Stimulated activated effector memory CD8-positive, alpha-beta T cell treated with anti-CD3 and anti-CD28 coated beads, Interleukin-12 subunit alpha, Interleukin-12 subunit beta, amount 100 ng/mL, for 72 hours (primary cell): ENCODE results near the gene OR1M1.
"Not testable (repeated sequence)": the region's sequence is repeated elsewhere in the genome, so short reads cannot be mapped to it uniquely, and the experiment has no call there.

ENCODE experiments used
- ATAC-seq: fragments of 150-1000 bp; cut with Tn5 transposase; 2 replicates; pipeline ENCODE4 v1.10.0; 2021
- DNase-seq, 2 donors: peaks; one replicate each; pipeline ENCODE4 v3.0.0; 2021 to 2022; ENCODE audit warnings: low spot score in 2 of 2
- H3K27ac Mint-ChIP-seq: one replicate; pipeline ENCODE4 v1.8.0; 2022; ENCODE audit warnings: mild to moderate bottlenecking, mixed read lengths
- H3K36me3 Mint-ChIP-seq: one replicate; pipeline ENCODE4 v1.8.0; 2022; ENCODE audit warnings: mild to moderate bottlenecking, mixed read lengths
- H3K4me1 Mint-ChIP-seq: one replicate; pipeline ENCODE4 v1.8.0; 2022; ENCODE audit warnings: mixed read lengths
- H3K4me3 Mint-ChIP-seq: one replicate; pipeline ENCODE4 v1.8.0; 2022; ENCODE audit warnings: mild to moderate bottlenecking, mixed read lengths
- H3K9me3 Mint-ChIP-seq: one replicate; pipeline ENCODE4 v1.8.0; 2022; ENCODE audit warnings: mixed read lengths

The OR1M1 gene

DNA sequence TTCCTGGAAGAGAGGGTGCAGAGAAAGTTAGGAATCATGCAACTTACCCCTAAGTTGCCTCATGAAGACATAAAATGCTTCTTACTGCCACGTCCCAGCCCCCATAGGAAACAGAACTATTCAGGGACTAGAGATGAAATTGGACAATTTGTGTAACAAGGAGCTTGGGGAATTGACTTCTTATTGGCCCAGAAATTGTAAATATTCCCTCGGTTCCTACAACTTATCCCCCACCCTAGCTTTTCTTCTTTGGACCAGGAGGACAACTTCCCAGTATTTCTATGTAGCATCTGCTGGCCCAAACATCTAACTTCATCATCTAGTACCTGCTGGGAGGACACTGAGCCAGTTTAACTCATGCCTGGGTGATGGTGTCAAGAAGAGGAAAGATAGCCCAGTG is at the start of gene OR1M1:
Gene OR1M1, plus strand, starts transcription at position 301 of the 400 bp plus-strand sequence. CDS start 6,184 bp downstream, outside the sequence.
- Mint-ChIP-seq H3K27ac (no peak within 1 kb of the TSS), H3K4me1 (no peaks in the 10 kb centered on the region), H3K36me3 (no peaks in the 10 kb centered on the region), H3K4me3 (no peak within 1 kb of the TSS), H3K9me3 (no peaks in the 10 kb centered on the region)
- DNase-seq (no peak), ATAC-seq (no peak)

DNA sequence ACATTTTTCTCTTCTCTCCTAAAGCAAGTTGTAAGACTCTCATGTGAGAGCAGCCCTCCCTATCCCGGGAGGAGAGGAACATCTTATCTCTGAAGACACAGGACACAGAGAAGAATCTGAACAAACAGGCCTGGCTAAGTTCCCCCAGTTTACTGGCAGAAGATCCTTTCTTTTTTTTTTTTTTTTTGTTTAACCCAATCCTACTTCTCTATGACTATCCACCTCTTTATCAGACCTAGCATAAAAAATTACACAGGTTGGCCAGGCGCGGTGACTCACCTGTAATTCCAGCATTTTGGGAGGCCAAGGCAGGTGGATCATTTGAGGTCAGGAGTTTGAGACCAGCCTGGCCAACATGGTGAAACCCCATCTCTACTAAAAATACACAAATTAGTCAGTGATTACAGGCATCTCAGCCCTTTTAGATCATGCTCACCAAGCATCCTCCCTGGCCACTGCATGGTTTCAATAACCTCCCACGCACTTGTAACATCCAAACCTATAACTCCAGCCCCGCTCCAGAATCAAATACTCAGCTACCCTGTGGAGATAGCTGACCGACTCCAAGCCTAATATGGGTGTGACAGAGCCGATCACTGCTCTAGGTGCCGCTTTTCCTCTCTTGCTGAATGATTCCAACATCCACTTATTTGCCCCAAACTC is 49.3 kb upstream of the OR1M1 start:
- Mint-ChIP-seq H3K36me3 (no peaks in the 10 kb centered on the region), H3K4me3 (no peak overlapping the region)

GRCh38 chr19:9039728-9040127 is 47.1 kb upstream of the OR1M1 start:
- no peaks in the 10 kb centered on the region for H3K9me3 Mint-ChIP-seq
- ATAC-seq = no peak
- DNase-seq = no peak
- H3K36me3 Mint-ChIP-seq = no peaks in the 10 kb centered on the region
- H3K4me3 Mint-ChIP-seq = no peak overlapping the region
- H3K4me1 Mint-ChIP-seq = no peaks in the 10 kb centered on the region
- H3K27ac Mint-ChIP-seq = no peak overlapping the region

More for the DNA sequence above, 49.3 kb upstream of the OR1M1 start:
- no peak for DNase-seq
- Mint-ChIP-seq H3K4me1 (no peaks in the 10 kb centered on the region), H3K27ac (no peak overlapping the region), H3K9me3 (no peaks in the 10 kb centered on the region)
- no peak for ATAC-seq

DNA sequence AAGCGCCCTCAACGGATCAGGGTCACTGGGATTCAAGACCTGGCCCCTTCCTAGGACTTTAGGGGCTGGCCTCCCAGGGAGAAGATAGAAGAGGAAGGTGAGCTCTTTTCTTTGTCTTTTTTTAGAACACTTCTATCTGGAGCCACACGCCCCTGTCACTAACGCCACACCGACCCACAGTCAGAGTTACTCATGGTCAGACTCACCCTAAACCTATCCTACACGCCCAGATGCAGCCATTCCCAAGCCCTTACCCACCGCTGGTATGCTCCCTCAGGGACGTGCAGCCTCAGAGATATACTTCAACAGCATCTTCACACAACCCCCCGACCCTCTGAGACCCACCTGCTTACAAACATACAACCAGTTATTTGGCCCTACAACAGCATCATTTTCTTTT is 46.7 kb upstream of the OR1M1 start:
- Mint-ChIP-seq H3K9me3 (no peaks in the 10 kb centered on the region), H3K4me3 (no peak overlapping the region), H3K36me3 (no peaks in the 10 kb centered on the region), H3K4me1 (no peaks in the 10 kb centered on the region), H3K27ac (no peak overlapping the region)
- DNase-seq (no peak), ATAC-seq (no peak)

DNA sequence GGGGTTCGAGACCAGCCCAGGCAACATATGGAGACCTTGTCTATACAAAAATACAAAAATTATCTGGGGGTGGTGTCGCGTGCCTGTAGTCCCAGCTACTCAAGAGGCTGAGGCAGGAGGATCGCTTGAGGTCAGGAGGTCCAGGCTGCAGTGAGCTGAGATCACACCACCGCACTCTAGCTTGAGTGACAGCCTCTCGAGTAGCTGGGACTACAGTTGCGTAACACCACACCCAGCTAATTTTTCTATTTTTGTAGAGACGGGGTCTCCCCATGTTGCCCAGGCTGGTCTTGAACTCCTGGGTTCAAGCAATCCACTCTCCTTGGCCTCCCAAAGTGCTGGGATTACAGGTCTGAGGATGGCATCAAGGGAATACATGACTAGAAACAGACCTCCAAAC is 45.8 kb upstream of the OR1M1 start:
- no peaks in the 10 kb centered on the region for H3K9me3 Mint-ChIP-seq
- H3K36me3 Mint-ChIP-seq = no peaks in the 10 kb centered on the region
- ATAC-seq (no peak), DNase-seq (no peak)
- H3K27ac Mint-ChIP-seq = no peak overlapping the region
- H3K4me1 Mint-ChIP-seq = no peaks in the 10 kb centered on the region
- no peak overlapping the region for H3K4me3 Mint-ChIP-seq

- no peaks in the 10 kb centered on the region for H3K4me1 Mint-ChIP-seq
- no peaks in the 10 kb centered on the region for H3K9me3 Mint-ChIP-seq
- H3K4me3 Mint-ChIP-seq = no peak overlapping the region
- no peak for ATAC-seq
- no peak for DNase-seq
- H3K27ac Mint-ChIP-seq = no peak overlapping the region
- no peaks in the 10 kb centered on the region for H3K36me3 Mint-ChIP-seq
Observed at GRCh38 chr19:9043524-9043923, 43.3 kb upstream of the OR1M1 start.

DNA sequence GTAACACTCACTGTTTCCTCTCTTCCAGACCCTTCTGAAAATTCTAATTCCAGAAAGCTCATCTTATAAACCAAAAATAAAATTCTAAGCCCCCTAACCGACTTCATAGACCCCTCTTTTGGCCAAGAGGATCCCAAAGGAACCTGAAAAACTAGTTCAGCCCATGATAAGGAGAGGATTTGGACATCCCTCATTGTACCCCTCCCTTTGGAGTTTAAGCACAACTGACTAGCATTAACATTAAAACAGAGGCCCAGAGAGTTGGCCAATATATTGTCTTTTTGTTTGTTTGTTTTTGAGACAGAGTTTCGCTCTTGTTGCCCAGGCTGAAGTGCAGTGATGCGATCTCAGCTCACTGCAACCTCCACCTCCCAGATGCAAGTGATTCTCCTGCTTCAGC is 42.4 kb upstream of the OR1M1 start:
- no peak overlapping the region for H3K4me3 Mint-ChIP-seq
- no peak overlapping the region for H3K27ac Mint-ChIP-seq
- no peaks in the 10 kb centered on the region for H3K36me3 Mint-ChIP-seq
- ATAC-seq (no peak), DNase-seq (no peak)
- H3K4me1 Mint-ChIP-seq = no peaks in the 10 kb centered on the region
- H3K9me3 Mint-ChIP-seq = no peaks in the 10 kb centered on the region

GRCh38 chr19:9046694-9047093 is 40.2 kb upstream of the OR1M1 start:
- Mint-ChIP-seq H3K9me3 (no peaks in the 10 kb centered on the region), H3K4me3 (no peak overlapping the region), H3K36me3 (no peaks in the 10 kb centered on the region), H3K4me1 (no peaks in the 10 kb centered on the region), H3K27ac (no peak overlapping the region)
- no peak for DNase-seq
- no peak for ATAC-seq

GRCh38 chr19:9052894-9053293 is 34.0 kb upstream of the OR1M1 start:
- Mint-ChIP-seq H3K4me3 (no peak overlapping the region), H3K36me3 (no peaks in the 10 kb centered on the region), H3K9me3 (no peaks in the 10 kb centered on the region), H3K27ac (no peak overlapping the region), H3K4me1 (no peaks in the 10 kb centered on the region)
- ATAC-seq (no peak), DNase-seq (no peak)

DNA sequence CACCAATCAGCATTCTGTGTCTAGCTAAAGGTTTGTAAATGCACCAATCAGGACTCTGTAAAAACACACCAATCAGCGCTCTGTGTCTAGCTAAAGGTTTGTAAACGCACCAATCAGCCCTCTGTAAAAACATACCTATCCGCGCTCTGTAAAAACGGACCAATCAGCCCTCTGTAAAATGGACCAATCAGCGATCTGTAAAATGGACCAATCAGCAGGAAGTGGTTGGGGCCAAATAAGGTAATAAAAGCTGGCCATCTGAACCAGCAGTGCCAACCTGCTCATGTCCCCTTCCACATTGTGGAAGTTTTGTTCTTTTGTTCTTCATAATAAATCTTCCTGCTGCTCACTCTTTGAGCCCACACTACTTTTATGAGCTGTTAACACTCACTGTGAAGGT is 33.2 kb upstream of the OR1M1 start:
- H3K36me3 Mint-ChIP-seq, H3K27ac Mint-ChIP-seq, DNase-seq, H3K4me1 Mint-ChIP-seq, H3K4me3 Mint-ChIP-seq, H3K9me3 Mint-ChIP-seq, ATAC-seq: not testable (repeated sequence)

GRCh38 chr19:9054207-9054606 is 32.7 kb upstream of the OR1M1 start:
- Mint-ChIP-seq H3K4me3 (no peak overlapping the region), H3K36me3 (no peaks in the 10 kb centered on the region), H3K9me3 (no peaks in the 10 kb centered on the region), H3K4me1 (no peaks in the 10 kb centered on the region), H3K27ac (no peak overlapping the region)
- DNase-seq = no peak
- no peak for ATAC-seq

DNA sequence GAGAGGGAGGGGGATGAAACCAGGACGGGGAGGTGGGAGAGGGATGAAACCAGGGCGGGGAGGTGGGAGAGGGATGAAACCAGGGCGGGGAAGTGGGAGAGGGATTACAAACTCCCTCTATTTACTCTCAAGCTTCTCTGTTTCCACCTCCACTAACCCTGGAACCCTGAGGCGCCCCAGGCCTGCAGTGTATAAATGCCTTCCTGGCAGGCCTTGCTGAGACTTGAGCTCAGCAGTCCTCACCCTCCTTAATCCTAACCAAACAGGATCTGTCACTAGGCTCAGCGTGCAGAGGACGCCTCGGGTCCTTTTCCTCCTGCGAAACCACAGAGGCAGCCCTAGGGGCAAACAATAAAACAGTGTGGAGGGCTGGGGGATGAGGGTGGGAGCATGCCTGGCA is 32.1 kb upstream of the OR1M1 start:
- ATAC-seq (no peak), DNase-seq (no peak)
- H3K9me3 Mint-ChIP-seq = no peaks in the 10 kb centered on the region
- no peaks in the 10 kb centered on the region for H3K36me3 Mint-ChIP-seq
- H3K4me1 Mint-ChIP-seq = no peaks in the 10 kb centered on the region
- no peak overlapping the region for H3K4me3 Mint-ChIP-seq
- no peak overlapping the region for H3K27ac Mint-ChIP-seq

- not testable (repeated sequence) for H3K36me3 Mint-ChIP-seq, ATAC-seq, DNase-seq, H3K9me3 Mint-ChIP-seq, H3K4me1 Mint-ChIP-seq, H3K27ac Mint-ChIP-seq, H3K4me3 Mint-ChIP-seq
Observed at GRCh38 chr19:9056131-9056530, 30.7 kb upstream of the OR1M1 start.

GRCh38 chr19:9057505-9058258 is 29.2 kb upstream of the OR1M1 start:
- no peaks in the 10 kb centered on the region for H3K36me3 Mint-ChIP-seq
- no peak overlapping the region for H3K4me3 Mint-ChIP-seq
- H3K9me3 Mint-ChIP-seq = no peaks in the 10 kb centered on the region

DNA sequence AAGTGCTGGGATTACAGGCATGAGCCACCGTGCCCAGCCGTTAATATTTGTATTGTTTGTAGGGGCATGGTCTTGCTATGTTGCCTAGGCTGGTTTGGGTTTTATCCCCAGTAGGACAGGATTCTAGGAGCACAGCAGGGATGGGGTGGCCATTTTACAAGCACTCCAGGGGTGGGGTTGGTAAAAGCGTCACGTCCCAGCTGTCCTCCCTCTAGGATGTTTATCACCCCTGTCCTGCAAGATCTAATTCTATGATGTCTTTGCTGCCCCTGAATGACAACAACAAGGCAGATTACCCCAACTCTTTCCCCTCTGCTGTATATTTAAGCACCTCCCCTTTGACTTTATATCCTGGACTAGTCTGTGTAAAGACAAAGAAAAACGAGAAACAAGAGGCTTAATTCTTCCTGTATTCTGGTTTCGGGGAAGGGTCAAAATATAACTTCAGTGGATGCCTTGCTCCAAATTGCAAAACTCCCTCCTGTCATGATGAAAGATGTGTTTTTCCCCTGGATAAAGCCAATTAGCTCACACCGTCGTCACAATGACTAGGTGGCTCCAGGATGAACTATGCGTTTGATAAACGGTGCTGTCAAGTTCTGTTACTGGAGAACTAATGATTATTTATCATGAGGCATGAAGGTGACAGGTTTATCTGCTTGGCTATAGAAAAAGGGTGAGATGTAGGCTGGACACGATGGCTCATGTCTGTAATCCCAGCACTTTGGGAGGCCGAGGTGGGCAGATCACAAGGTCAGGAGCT is 27.8 kb upstream of the OR1M1 start:
- no peak overlapping the region for H3K4me3 Mint-ChIP-seq
- H3K36me3 Mint-ChIP-seq = no peaks in the 10 kb centered on the region
- H3K9me3 Mint-ChIP-seq = no peaks in the 10 kb centered on the region
- H3K4me1 Mint-ChIP-seq = no peaks in the 10 kb centered on the region
- ATAC-seq (no peak), DNase-seq (no peak)
- no peak overlapping the region for H3K27ac Mint-ChIP-seq

More at GRCh38 chr19:9057505-9058258, 29.2 kb upstream of the OR1M1 start:
- DNase-seq = no peak
- no peaks in the 10 kb centered on the region for H3K4me1 Mint-ChIP-seq
- ATAC-seq = no peak
- no peak overlapping the region for H3K27ac Mint-ChIP-seq
